ENCODE data around the gene FAM78A. TPM values are rescaled to one million over a fixed set of nuclear protein-coding genes. Genes with fewer than 3 reads are reported as not detected.

The FAM78A gene
- total RNA-seq, 1 donor from 2014 or later: 73.4 TPM

- no peaks in the 10 kb centered on the region for H3K4me1 Mint-ChIP-seq (ENCODE audit: unreplicated experiment)
- no peaks in the 10 kb centered on the region for H3K36me3 Mint-ChIP-seq (ENCODE audit: low read depth, unreplicated experiment)
- no peak overlapping the region for H3K27ac Mint-ChIP-seq (ENCODE audit: unreplicated experiment)
- H3K9me3 Mint-ChIP-seq (ENCODE audit: unreplicated experiment): no peaks in the 10 kb centered on the region
- TF ChIP-seq CTCF (IDR thresholded peaks at IDR 0.05; ENCODE audit: unreplicated experiment): no peak
- H3K4me3 Mint-ChIP-seq (ENCODE audit: unreplicated experiment): no peak overlapping the region
- DNase-seq (ENCODE audit: low spot score): no peak
- H3K27me3 Mint-ChIP-seq (ENCODE audit: unreplicated experiment): peaks cover 4% of the 10 kb centered on the region
Observed at GRCh38 chr9:131319486-131319885, 43.2 kb upstream of the FAM78A start.

- H3K27me3 Mint-ChIP-seq (ENCODE audit: unreplicated experiment): peaks cover 5% of the 10 kb centered on the region
- TF ChIP-seq CTCF (IDR thresholded peaks at IDR 0.05; ENCODE audit: unreplicated experiment): no peak
- no peak for DNase-seq (ENCODE audit: low spot score)
- no peak overlapping the region for H3K27ac Mint-ChIP-seq (ENCODE audit: unreplicated experiment)
- H3K9me3 Mint-ChIP-seq (ENCODE audit: unreplicated experiment): no peaks in the 10 kb centered on the region
- no peak overlapping the region for H3K4me3 Mint-ChIP-seq (ENCODE audit: unreplicated experiment)
- no peaks in the 10 kb centered on the region for H3K4me1 Mint-ChIP-seq (ENCODE audit: unreplicated experiment)
- no peaks in the 10 kb centered on the region for H3K36me3 Mint-ChIP-seq (ENCODE audit: low read depth, unreplicated experiment)
Observed at GRCh38 chr9:131318231-131319085, 42.1 kb upstream of the FAM78A start.

GRCh38 chr9:131312822-131313770 lies 36.8 kb upstream of the FAM78A start:
- H3K27me3 Mint-ChIP-seq (ENCODE audit: unreplicated experiment): peaks cover 5% of the 10 kb centered on the region
- peaks cover 14% of the 10 kb centered on the region for H3K4me1 Mint-ChIP-seq (ENCODE audit: unreplicated experiment)
- H3K4me3 Mint-ChIP-seq (ENCODE audit: unreplicated experiment): no peak overlapping the region
- H3K27ac Mint-ChIP-seq (ENCODE audit: unreplicated experiment): no peak overlapping the region
- H3K9me3 Mint-ChIP-seq (ENCODE audit: unreplicated experiment): no peaks in the 10 kb centered on the region
- no peak for DNase-seq (ENCODE audit: low spot score)
- TF ChIP-seq CTCF (IDR thresholded peaks at IDR 0.05; ENCODE audit: unreplicated experiment): no peak
- H3K36me3 Mint-ChIP-seq (ENCODE audit: low read depth, unreplicated experiment): no peaks in the 10 kb centered on the region

- TF ChIP-seq CTCF (IDR thresholded peaks at IDR 0.05; ENCODE audit: unreplicated experiment): no peak
- H3K4me3 Mint-ChIP-seq (ENCODE audit: unreplicated experiment): no peak overlapping the region
- no peaks in the 10 kb centered on the region for H3K36me3 Mint-ChIP-seq (ENCODE audit: low read depth, unreplicated experiment)
- no peak for DNase-seq (ENCODE audit: low spot score)
- no peaks in the 10 kb centered on the region for H3K9me3 Mint-ChIP-seq (ENCODE audit: unreplicated experiment)
- H3K4me1 Mint-ChIP-seq (ENCODE audit: unreplicated experiment): peaks cover 19% of the 10 kb centered on the region
- no peak overlapping the region for H3K27ac Mint-ChIP-seq (ENCODE audit: unreplicated experiment)
- peaks cover 6% of the 10 kb centered on the region for H3K27me3 Mint-ChIP-seq (ENCODE audit: unreplicated experiment)
Observed at GRCh38 chr9:131312246-131312645, 35.9 kb upstream of the FAM78A start.

All from endothelial cell (in vitro differentiated cells).